A549 (cell line): ENCODE measurements around the gene XPO1. TPM values are rescaled to one million over a fixed set of nuclear protein-coding genes. Genes with fewer than 3 reads are reported as not detected.

Experiments used
- ATAC-seq, 2 experiments: fragments of 200-7000 bp in 1 of 2; fragments of >200 bp in 1 of 2; cut with Nextera tagmentation in 1 of 2; cut with Tn5 transposase in 1 of 2; 3 replicates each; pipeline versions ENCODE4 v1.8.0 to v1.9.1; 2018 to 2020; ENCODE audit warnings: mild to moderate bottlenecking in 1 of 2, moderate library complexity in 1 of 2
- CTCF ChIA-PET: fragments of 300-600 bp; sonication (Branson Sonifier 250); formaldehyde crosslinking; extraction: SDS; loops from one replicate; lab custom pipeline; 2021; ENCODE audit warnings: antibody characterized with exemption, inconsistent platforms; lab: Yijun Ruan, JAX
- POLR2A ChIA-PET: fragments of 350-600 bp; formaldehyde crosslinking; extraction: SDS; loops from one replicate; lab custom pipeline; 2021; ENCODE audit warnings: antibody characterized with exemption, inconsistent platforms; lab: Yijun Ruan, JAX
- DNase-seq, 2 experiments: peaks; one replicate each; pipeline versions ENCODE4 v3.0.0 to v3.0.0-alpha.2; 2011 to 2016; ENCODE audit warnings: low read depth in 1 of 2, low spot score in 1 of 2
- FAIRE-seq: peaks from 2 replicates; lab custom pipeline; 2011; peaks lifted over from hg19 to GRCh38; lab: Jason Lieb, UNC
- H3K27ac ChIP-seq, 2 experiments: fragments of >200 bp; sonication (Bioruptor Twin); formaldehyde crosslinking; 3 replicates each; pipeline ENCODE4 v1.5.1; 2016 to 2017
- H3K4me1 ChIP-seq: fragments of >200 bp; sonication (Bioruptor Twin); formaldehyde crosslinking; 3 replicates; pipeline ENCODE4 v1.6.1; 2016
- H3K4me2 ChIP-seq: fragments of >200 bp; sonication (Bioruptor Twin); formaldehyde crosslinking; 3 replicates; pipeline ENCODE4 v1.6.1; 2016
- H3K4me3 ChIP-seq: fragments of >200 bp; sonication (Bioruptor Twin); formaldehyde crosslinking; 3 replicates; pipeline ENCODE4 v1.5.1; 2016
- H3K9me3 ChIP-seq: fragments of >200 bp; sonication (Bioruptor Twin); formaldehyde crosslinking; 3 replicates; pipeline ENCODE4 v1.6.1; 2016
- ATOH8 ChIP-seq: fragments of 250-450 bp; sonication (Bioruptor Pico); IDR thresholded peaks from 2 replicates; pipeline ENCODE4 v1.5.0; 2020; ENCODE audit warnings: low read depth, mild to moderate bottlenecking, moderate library complexity
- CHD4 ChIP-seq: fragments of 200-600 bp; sonication (generic); IDR thresholded peaks from 2 replicates; pipeline ENCODE4 v1.6.1; 2016; ENCODE audit warnings: antibody characterized with exemption, mild to moderate bottlenecking, borderline replicate concordance
- ELK1 ChIP-seq: fragments of 150-350 bp; IDR thresholded peaks from 2 replicates; pipeline ENCODE4 v1.6.1; 2014; ENCODE audit warnings: low read depth, mild to moderate bottlenecking, low read length
- ESRRA ChIP-seq: fragments of 150-350 bp; IDR thresholded peaks from 2 replicates; pipeline ENCODE4 v1.6.1; 2014; ENCODE audit warnings: mild to moderate bottlenecking, low read length, borderline replicate concordance
- FOSB ChIP-seq: fragments of 250-450 bp; sonication (Bioruptor Pico); IDR thresholded peaks from 2 replicates; pipeline ENCODE4 v1.5.0; 2020; ENCODE audit warnings: mild to moderate bottlenecking, moderate library complexity
- FOXS1 ChIP-seq: fragments of 250-450 bp; sonication (Bioruptor Pico); IDR thresholded peaks from 2 replicates; pipeline ENCODE4 v1.5.0; 2020; ENCODE audit warnings: mild to moderate bottlenecking, moderate library complexity
- GATA3 ChIP-seq: IDR thresholded peaks from 2 replicates; pipeline ENCODE4 v1.6.1; 2012; ENCODE audit warnings: borderline replicate concordance
- HES2 ChIP-seq: fragments of >200 bp; sonication (Bioruptor Twin); formaldehyde crosslinking; IDR thresholded peaks from 2 replicates; pipeline ENCODE4 v1.6.1; 2016
- HOXA7 ChIP-seq: fragments of 250-450 bp; sonication (Bioruptor Pico); IDR thresholded peaks from 2 replicates; pipeline ENCODE4 v1.5.0; 2020; ENCODE audit warnings: mild to moderate bottlenecking, moderate library complexity
- HOXB5 ChIP-seq: fragments of 250-450 bp; sonication (Bioruptor Pico); IDR thresholded peaks from 2 replicates; pipeline ENCODE4 v1.5.0; 2020; ENCODE audit warnings: mild to moderate bottlenecking, moderate library complexity
- JUN ChIP-seq, 2 experiments: fragments of >200 bp; sonication (Bioruptor Twin); formaldehyde crosslinking; IDR thresholded peaks; 2 replicates in 1 of 2; 3 replicates in 1 of 2; pipeline ENCODE4 v1.6.1; 2016 to 2017
- JUNB ChIP-seq: fragments of >200 bp; sonication (Bioruptor Twin); formaldehyde crosslinking; IDR thresholded peaks from 2 replicates; pipeline ENCODE4 v1.6.1; 2016
- MAFK ChIP-seq: fragments of 450-650 bp; IDR thresholded peaks from 2 replicates; pipeline ENCODE4 v1.6.1; 2014; ENCODE audit not compliant: partially characterized antibody
- MAX ChIP-seq: IDR thresholded peaks from 2 replicates; pipeline ENCODE4 v1.6.1; 2012
- NPAS2 ChIP-seq: fragments of 250-450 bp; sonication (Bioruptor Pico); IDR thresholded peaks from 2 replicates; pipeline ENCODE4 v1.8.0; 2022; ENCODE audit warnings: mild to moderate bottlenecking, moderate library complexity, borderline replicate concordance
- POLR2AphosphoS2 ChIP-seq: conservative IDR thresholded peaks from 2 replicates; pipeline ENCODE4 v1.6.1; 2012; ENCODE audit warnings: low read length, improper control_type of control experiment, inconsistent platforms
- SMC3 ChIP-seq: fragments of >200 bp; sonication (Bioruptor Twin); formaldehyde crosslinking; IDR thresholded peaks from 3 replicates; pipeline ENCODE4 v1.6.1; 2018; ENCODE audit warnings: inconsistent platforms
- TFCP2L1 ChIP-seq: fragments of 250-450 bp; sonication (Bioruptor Pico); IDR thresholded peaks from 2 replicates; pipeline ENCODE4 v1.5.0; 2021; ENCODE audit warnings: mild to moderate bottlenecking
- TP53 ChIP-seq: fragments of 250-450 bp; sonication (Bioruptor Pico); IDR thresholded peaks from 2 replicates; pipeline ENCODE4 v1.5.0; 2021; ENCODE audit warnings: mild to moderate bottlenecking, moderate library complexity
- USF2 ChIP-seq: fragments of 450-650 bp; IDR thresholded peaks from 2 replicates; pipeline ENCODE4 v1.6.1; 2014; ENCODE audit warnings: antibody characterized with exemption
- ZNF302 ChIP-seq: fragments of 250-450 bp; sonication (Bioruptor Pico); IDR thresholded peaks from 2 replicates; pipeline ENCODE4 v1.9.0; 2021; ENCODE audit warnings: inconsistent platforms, mild to moderate bottlenecking, moderate library complexity
- WGBS: methylation state at CpG from one replicate; pipeline ENCODE4 v1.1.6; 2017; ENCODE audit errors: missing lambda C conversion rate; 5-methylcytosine and 5-hydroxymethylcytosine counted together
- polyA plus RNA-seq, 4 experiments: library from polyadenylated mRNA; depleted of rRNA in 3 of 4; stranded (reverse); fragments of >200 nt; fragmentation: RNase III in 1 of 4; extraction: RNeasy Plus Mini Kit Qiagen cat#74134 plus additional on column Dnase treatment in 1 of 4; gene quantifications; 2 replicates in 3 of 4; 3 replicates in 1 of 4; pipeline ENCODE4 v1.2.3, GENCODE V29; 2011 to 2017

XPO1 gene
- polyA plus RNA-seq, 2 of the 4 experiments (the other 2 are of a cell fraction) = 152 to 216 TPM

- no peak overlapping the region for H3K4me3 ChIP-seq
- CTCF ChIA-PET = interaction anchor here (1.1 to 1.5 kb wide), 2 partner anchors 13 to 336 kb away, joined by 3 to 4 read pairs; no protein-coding TSS in a partner anchor
- TF ChIP-seq JUNB (no peak), JUN (IDR thresholded peaks at IDR 0.05) (no peak), SMC3 (no peak), CHD4 (no peak), TFCP2L1 (CRISPR knock-in tag) (no peak), FOSB (no peak), MAFK (no peak), FOXS1 (CRISPR knock-in tag) (no peak), ATOH8 (no peak), HES2 (no peak), NPAS2 (no peak), HOXA7 (no peak), HOXB5 (no peak)
- TF ChIP-seq, all 56 proteins: peak for 0
- POLR2A ChIA-PET = no interaction called here
- ATAC-seq = no peak
- Histone ChIP-seq H3K27ac (no peak overlapping the region), H3K4me2 (no peak overlapping the region), H3K4me1 (0 out of 3 replicates have a peak, but pooled peaks cover 5% of the 10 kb centered on the region), H3K9me3 (no peaks in the 10 kb centered on the region)
- no peak for FAIRE-seq
- WGBS = 68% methylated on average over 2 of the region's 2 CpGs
- DNase-seq = no peak
These were observed 24.5 kb upstream of the XPO1 start for GRCh38 chr2:61562615-61563014.

- ChIA-PET CTCF (interaction anchor here (0.6 to 1.2 kb wide), 4 partner anchors 10 to 249 kb away, joined by 3 to 4 read pairs (median 3); no protein-coding TSS in a partner anchor), POLR2A (no interaction called here)
- FAIRE-seq (no peak), DNase-seq (no peak), ATAC-seq (no peak)
- H3K4me1 ChIP-seq = no peaks in the 10 kb centered on the region
- H3K9me3 ChIP-seq = no peaks in the 10 kb centered on the region
- 58% methylated on average over 5 of the region's 5 CpGs for WGBS
- no peak overlapping the region for H3K4me3 ChIP-seq
- no peak overlapping the region for H3K27ac ChIP-seq
- no peak for TF ChIP-seq POLR2AphosphoS2
- TF ChIP-seq ZNF302 (CRISPR knock-in tag) = no peak
- TF ChIP-seq ESRRA = no peak
- TF ChIP-seq USF2 = no peak
- TF ChIP-seq HES2 = no peak
- TF ChIP-seq ELK1 = no peak
- TF ChIP-seq MAX = no peak
- no peak overlapping the region for H3K4me2 ChIP-seq
These were observed 20.0 kb upstream of the XPO1 start for GRCh38 chr2:61558160-61558559.

GRCh38 chr2:61557381-61557780, 19.2 kb upstream of the XPO1 start:
- H3K9me3 ChIP-seq = no peaks in the 10 kb centered on the region
- H3K27ac ChIP-seq = no peak overlapping the region
- no peak for TF ChIP-seq TP53 (CRISPR knock-in tag)
- TF ChIP-seq GATA3 = no peak
- DNase-seq (no peak), FAIRE-seq (no peak), ATAC-seq (no peak)
- no peaks in the 10 kb centered on the region for H3K4me1 ChIP-seq
- H3K4me3 ChIP-seq = no peak overlapping the region
- ChIA-PET CTCF (interaction anchor here (0.7 to 1.2 kb wide), 2 partner anchors 11 to 250 kb away, joined by 3 read pairs; no protein-coding TSS in a partner anchor), POLR2A (no interaction called here)
- H3K4me2 ChIP-seq = no peak overlapping the region
- WGBS = 66% methylated on average over 6 of the region's 6 CpGs
